Measurements from ENCODE around the gene RNF212. TPM values are rescaled to one million over a fixed set of nuclear protein-coding genes. Genes with fewer than 3 reads are reported as not detected.

The RNF212 gene
- total and polyA plus RNA-seq, 2 experiments from 2014 or later: 17.0 to 20.6 TPM

DNA sequence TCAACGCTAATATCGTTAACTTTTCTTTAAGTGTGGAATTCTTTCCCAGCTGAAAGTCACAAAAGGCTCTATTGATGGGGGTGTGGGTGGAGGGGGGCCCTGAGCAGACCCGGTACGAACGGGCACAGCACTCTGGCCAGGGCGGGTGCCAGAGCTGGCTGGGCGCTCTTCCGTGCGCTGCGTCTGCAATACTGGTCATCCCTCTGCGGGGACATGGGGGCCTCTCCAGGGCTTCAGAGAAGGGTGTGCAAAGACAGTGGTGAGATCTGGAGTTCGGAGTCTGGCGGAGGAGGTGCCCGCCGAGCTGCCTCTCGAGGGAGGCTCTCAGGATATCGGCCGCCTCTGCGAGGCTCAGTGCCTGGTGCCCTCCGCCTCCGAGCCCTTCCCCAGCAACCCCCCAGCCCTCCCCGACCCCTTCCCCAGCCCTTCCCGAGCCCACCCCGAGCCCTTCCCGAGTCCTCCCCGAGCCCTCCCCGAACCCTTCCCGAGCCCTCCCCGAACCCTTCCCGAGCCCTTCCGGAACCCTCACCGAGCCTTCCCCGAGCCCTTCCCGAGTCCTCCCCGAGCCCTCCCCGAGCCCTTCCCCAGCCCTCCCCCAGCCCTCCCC, 67.7 kb downstream of the RNF212 start:
- Histone ChIP-seq H3K9me2 (ENCODE audit: insufficient read depth) (no peaks in the 10 kb centered on the region), H3F3A (replicated peaks; ENCODE audit: low read depth) (no peaks in the 10 kb centered on the region), H4K20me1 (replicated peaks; ENCODE audit: insufficient read depth) (no peaks in the 10 kb centered on the region), H3K36me3 (ENCODE audit: insufficient read depth) (no peaks in the 10 kb centered on the region), H3K4me1 (ENCODE audit: insufficient read depth) (no peaks in the 10 kb centered on the region), H2AFZ (no peak overlapping the region), H3K79me2 (replicated peaks; ENCODE audit: insufficient read depth) (no peaks in the 10 kb centered on the region), H3K27me3 (ENCODE audit: insufficient read depth) (no peaks in the 10 kb centered on the region), H3K4me3 (no peak overlapping the region), H3K27ac (ENCODE audit: low read depth) (no peak overlapping the region), H3K4me2 (no peak overlapping the region)
- no peak overlapping the region for H3K4me3 Mint-ChIP-seq
- H3K4me1 Mint-ChIP-seq: peaks cover 10% of the 10 kb centered on the region
- H3K27ac Mint-ChIP-seq: no peak overlapping the region; the same call in 1 of the 2 replicates
- H3K36me3 Mint-ChIP-seq (ENCODE audit: low read depth): peaks cover 3% of the 10 kb centered on the region; the same call in 1 of the 3 replicates
- ATAC-seq: no peak
- no peak for DNase-seq (ENCODE audit: low spot score)
- peaks cover 16% of the 10 kb centered on the region for H3K27me3 Mint-ChIP-seq (ENCODE audit: insufficient read depth, low read depth, poor library complexity)
- peaks cover 3% of the 10 kb centered on the region; the same call in 2 of the 3 replicates for H3K9me3 Mint-ChIP-seq
- TF ChIP-seq POLR2AphosphoS5 (IDR thresholded peaks at IDR 0.05; ENCODE audit: low read depth) (no peak), ZNF331 (CRISPR knock-in tag; IDR thresholded peaks at IDR 0.05; ENCODE audit: low read depth) (no peak), NANOG (IDR thresholded peaks at IDR 0.05; ENCODE audit: borderline replicate concordance) (no peak), EZH2 (IDR thresholded peaks at IDR 0.05; ENCODE audit: low read depth, unreplicated experiment) (no peak), JUNB (IDR thresholded peaks at IDR 0.05; ENCODE audit: unreplicated experiment) (no peak), ZNF114 (CRISPR knock-in tag; IDR thresholded peaks at IDR 0.05) (no peak), CREB1 (CRISPR knock-in tag; IDR thresholded peaks at IDR 0.05; ENCODE audit: low read depth) (no peak)
- TF ChIP-seq, protein P1, sequence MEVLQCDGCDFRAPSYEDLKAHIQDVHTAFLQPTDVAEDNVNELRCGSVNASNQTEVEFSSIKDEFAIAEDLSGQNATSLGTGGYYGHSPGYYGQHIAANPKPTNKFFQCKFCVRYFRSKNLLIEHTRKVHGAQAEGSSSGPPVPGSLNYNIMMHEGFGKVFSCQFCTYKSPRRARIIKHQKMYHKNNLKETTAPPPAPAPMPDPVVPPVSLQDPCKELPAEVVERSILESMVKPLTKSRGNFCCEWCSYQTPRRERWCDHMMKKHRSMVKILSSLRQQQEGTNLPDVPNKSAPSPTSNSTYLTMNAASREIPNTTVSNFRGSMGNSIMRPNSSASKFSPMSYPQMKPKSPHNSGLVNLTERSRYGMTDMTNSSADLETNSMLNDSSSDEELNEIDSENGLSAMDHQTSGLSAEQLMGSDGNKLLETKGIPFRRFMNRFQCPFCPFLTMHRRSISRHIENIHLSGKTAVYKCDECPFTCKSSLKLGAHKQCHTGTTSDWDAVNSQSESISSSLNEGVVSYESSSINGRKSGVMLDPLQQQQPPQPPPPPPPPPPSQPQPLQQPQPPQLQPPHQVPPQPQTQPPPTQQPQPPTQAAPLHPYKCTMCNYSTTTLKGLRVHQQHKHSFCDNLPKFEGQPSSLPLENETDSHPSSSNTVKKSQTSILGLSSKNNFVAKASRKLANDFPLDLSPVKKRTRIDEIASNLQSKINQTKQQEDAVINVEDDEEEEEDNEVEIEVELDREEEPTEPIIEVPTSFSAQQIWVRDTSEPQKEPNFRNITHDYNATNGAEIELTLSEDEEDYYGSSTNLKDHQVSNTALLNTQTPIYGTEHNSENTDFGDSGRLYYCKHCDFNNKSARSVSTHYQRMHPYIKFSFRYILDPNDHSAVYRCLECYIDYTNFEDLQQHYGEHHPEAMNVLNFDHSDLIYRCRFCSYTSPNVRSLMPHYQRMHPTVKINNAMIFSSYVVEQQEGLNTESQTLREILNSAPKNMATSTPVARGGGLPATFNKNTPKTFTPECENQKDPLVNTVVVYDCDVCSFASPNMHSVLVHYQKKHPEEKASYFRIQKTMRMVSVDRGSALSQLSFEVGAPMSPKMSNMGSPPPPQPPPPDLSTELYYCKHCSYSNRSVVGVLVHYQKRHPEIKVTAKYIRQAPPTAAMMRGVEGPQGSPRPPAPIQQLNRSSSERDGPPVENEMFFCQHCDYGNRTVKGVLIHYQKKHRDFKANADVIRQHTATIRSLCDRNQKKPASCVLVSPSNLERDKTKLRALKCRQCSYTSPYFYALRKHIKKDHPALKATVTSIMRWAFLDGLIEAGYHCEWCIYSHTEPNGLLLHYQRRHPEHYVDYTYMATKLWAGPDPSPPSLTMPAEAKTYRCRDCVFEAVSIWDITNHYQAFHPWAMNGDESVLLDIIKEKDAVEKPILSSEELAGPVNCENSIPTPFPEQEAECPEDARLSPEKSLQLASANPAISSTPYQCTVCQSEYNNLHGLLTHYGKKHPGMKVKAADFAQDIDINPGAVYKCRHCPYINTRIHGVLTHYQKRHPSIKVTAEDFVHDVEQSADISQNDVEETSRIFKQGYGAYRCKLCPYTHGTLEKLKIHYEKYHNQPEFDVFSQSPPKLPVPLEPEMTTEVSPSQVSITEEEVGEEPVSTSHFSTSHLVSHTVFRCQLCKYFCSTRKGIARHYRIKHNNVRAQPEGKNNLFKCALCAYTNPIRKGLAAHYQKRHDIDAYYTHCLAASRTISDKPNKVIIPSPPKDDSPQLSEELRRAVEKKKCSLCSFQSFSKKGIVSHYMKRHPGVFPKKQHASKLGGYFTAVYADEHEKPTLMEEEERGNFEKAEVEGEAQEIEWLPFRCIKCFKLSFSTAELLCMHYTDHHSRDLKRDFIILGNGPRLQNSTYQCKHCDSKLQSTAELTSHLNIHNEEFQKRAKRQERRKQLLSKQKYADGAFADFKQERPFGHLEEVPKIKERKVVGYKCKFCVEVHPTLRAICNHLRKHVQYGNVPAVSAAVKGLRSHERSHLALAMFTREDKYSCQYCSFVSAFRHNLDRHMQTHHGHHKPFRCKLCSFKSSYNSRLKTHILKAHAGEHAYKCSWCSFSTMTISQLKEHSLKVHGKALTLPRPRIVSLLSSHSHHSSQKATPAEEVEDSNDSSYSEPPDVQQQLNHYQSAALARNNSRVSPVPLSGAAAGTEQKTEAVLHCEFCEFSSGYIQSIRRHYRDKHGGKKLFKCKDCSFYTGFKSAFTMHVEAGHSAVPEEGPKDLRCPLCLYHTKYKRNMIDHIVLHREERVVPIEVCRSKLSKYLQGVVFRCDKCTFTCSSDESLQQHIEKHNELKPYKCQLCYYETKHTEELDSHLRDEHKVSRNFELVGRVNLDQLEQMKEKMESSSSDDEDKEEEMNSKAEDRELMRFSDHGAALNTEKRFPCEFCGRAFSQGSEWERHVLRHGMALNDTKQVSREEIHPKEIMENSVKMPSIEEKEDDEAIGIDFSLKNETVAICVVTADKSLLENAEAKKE (CRISPR knock-in tag; IDR thresholded peaks at IDR 0.05): no peak
- TF ChIP-seq, protein P2, sequence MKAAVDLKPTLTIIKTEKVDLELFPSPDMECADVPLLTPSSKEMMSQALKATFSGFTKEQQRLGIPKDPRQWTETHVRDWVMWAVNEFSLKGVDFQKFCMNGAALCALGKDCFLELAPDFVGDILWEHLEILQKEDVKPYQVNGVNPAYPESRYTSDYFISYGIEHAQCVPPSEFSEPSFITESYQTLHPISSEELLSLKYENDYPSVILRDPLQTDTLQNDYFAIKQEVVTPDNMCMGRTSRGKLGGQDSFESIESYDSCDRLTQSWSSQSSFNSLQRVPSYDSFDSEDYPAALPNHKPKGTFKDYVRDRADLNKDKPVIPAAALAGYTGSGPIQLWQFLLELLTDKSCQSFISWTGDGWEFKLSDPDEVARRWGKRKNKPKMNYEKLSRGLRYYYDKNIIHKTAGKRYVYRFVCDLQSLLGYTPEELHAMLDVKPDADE (IDR thresholded peaks at IDR 0.05): no peak
- TF ChIP-seq, protein P3, sequence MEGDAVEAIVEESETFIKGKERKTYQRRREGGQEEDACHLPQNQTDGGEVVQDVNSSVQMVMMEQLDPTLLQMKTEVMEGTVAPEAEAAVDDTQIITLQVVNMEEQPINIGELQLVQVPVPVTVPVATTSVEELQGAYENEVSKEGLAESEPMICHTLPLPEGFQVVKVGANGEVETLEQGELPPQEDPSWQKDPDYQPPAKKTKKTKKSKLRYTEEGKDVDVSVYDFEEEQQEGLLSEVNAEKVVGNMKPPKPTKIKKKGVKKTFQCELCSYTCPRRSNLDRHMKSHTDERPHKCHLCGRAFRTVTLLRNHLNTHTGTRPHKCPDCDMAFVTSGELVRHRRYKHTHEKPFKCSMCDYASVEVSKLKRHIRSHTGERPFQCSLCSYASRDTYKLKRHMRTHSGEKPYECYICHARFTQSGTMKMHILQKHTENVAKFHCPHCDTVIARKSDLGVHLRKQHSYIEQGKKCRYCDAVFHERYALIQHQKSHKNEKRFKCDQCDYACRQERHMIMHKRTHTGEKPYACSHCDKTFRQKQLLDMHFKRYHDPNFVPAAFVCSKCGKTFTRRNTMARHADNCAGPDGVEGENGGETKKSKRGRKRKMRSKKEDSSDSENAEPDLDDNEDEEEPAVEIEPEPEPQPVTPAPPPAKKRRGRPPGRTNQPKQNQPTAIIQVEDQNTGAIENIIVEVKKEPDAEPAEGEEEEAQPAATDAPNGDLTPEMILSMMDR (conservative IDR thresholded peaks at IDR 0.05; ENCODE audit: low read depth in 2 of 2): no peak
- TF ChIP-seq, protein P4, sequence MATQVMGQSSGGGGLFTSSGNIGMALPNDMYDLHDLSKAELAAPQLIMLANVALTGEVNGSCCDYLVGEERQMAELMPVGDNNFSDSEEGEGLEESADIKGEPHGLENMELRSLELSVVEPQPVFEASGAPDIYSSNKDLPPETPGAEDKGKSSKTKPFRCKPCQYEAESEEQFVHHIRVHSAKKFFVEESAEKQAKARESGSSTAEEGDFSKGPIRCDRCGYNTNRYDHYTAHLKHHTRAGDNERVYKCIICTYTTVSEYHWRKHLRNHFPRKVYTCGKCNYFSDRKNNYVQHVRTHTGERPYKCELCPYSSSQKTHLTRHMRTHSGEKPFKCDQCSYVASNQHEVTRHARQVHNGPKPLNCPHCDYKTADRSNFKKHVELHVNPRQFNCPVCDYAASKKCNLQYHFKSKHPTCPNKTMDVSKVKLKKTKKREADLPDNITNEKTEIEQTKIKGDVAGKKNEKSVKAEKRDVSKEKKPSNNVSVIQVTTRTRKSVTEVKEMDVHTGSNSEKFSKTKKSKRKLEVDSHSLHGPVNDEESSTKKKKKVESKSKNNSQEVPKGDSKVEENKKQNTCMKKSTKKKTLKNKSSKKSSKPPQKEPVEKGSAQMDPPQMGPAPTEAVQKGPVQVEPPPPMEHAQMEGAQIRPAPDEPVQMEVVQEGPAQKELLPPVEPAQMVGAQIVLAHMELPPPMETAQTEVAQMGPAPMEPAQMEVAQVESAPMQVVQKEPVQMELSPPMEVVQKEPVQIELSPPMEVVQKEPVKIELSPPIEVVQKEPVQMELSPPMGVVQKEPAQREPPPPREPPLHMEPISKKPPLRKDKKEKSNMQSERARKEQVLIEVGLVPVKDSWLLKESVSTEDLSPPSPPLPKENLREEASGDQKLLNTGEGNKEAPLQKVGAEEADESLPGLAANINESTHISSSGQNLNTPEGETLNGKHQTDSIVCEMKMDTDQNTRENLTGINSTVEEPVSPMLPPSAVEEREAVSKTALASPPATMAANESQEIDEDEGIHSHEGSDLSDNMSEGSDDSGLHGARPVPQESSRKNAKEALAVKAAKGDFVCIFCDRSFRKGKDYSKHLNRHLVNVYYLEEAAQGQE (IDR thresholded peaks at IDR 0.05; ENCODE audit: unreplicated experiment): no peak

All from GM23338 (cell line).